Body of pancreas (tissue), 4 donors: ENCODE data around the gene CCDC90B.

Experiments used
- CTCF ChIP-seq, 7 experiments: fragments of 450-650 bp in 4 of 7; fragments of 200-600 bp in 3 of 7; sonication (generic) in 3 of 7; IDR thresholded peaks; one replicate each; pipeline ENCODE4 v1.5.1; 2016 to 2019; ENCODE audit warnings: antibody characterized with exemption in 7 of 7
- POLR2A ChIP-seq, 3 donors: fragments of 450-650 bp; IDR thresholded peaks; one replicate each; pipeline ENCODE4 v1.6.1; 2016; ENCODE audit warnings: antibody characterized with exemption in 3 of 3, mild to moderate bottlenecking in 2 of 3

GRCh38 chr11:83222499-83222898, 63.7 kb downstream of the CCDC90B start:
- TF ChIP-seq CTCF (IDR thresholded peaks at IDR 0.05) = no peak
- no peak for TF ChIP-seq POLR2A (IDR thresholded peaks at IDR 0.05)
